H9 (cell line): ENCODE measurements around the gene HHAT. TPM values are rescaled to one million over a fixed set of nuclear protein-coding genes. Genes with fewer than 3 reads are reported as not detected.

Experiments
- DNase-seq: peaks from one replicate; pipeline ENCODE4 v3.0.0-alpha.2; 2017
- H2AFZ ChIP-seq: one replicate; pipeline ENCODE4 v1.6.1; 2013; ENCODE audit warnings: mild to moderate bottlenecking, low read length, control low read depth, moderate library complexity
- H2AK5ac ChIP-seq: 2 replicates; pipeline ENCODE4 v1.6.1; 2013; ENCODE audit warnings: low read length, control low read depth, mixed read lengths; ENCODE audit not compliant: insufficient read length
- H2BK120ac ChIP-seq: one replicate; pipeline ENCODE4 v1.6.1; 2013; ENCODE audit warnings: low read depth, mild to moderate bottlenecking, low read length, control low read depth, inconsistent platforms; ENCODE audit not compliant: poor library complexity, severe bottlenecking
- H2BK12ac ChIP-seq: 2 replicates; pipeline ENCODE4 v1.6.1; 2013; ENCODE audit warnings: low read length, control low read depth, mixed read lengths, low read depth; ENCODE audit not compliant: insufficient read length
- H2BK15ac ChIP-seq: 2 replicates; pipeline ENCODE4 v1.6.1; 2013; ENCODE audit warnings: low read depth, low read length, control low read depth
- H2BK20ac ChIP-seq: one replicate; pipeline ENCODE4 v1.6.1; 2013; ENCODE audit warnings: low read depth, mild to moderate bottlenecking, low read length, control low read depth, inconsistent platforms; ENCODE audit not compliant: poor library complexity, severe bottlenecking
- H2BK5ac ChIP-seq: 2 replicates; pipeline ENCODE4 v1.6.1; 2013; ENCODE audit warnings: low read length, control low read depth, mixed read lengths; ENCODE audit not compliant: insufficient read length
- H3K14ac ChIP-seq: 2 replicates; pipeline ENCODE4 v1.6.1; 2013; ENCODE audit warnings: low read length, control low read depth; ENCODE audit not compliant: insufficient read depth
- H3K18ac ChIP-seq: 2 replicates; pipeline ENCODE4 v1.6.1; 2013; ENCODE audit warnings: low read depth, mild to moderate bottlenecking, mixed read lengths, low read length, control low read depth; ENCODE audit not compliant: insufficient read length
- H3K23ac ChIP-seq: 2 replicates; pipeline ENCODE4 v1.6.1; 2013; ENCODE audit warnings: low read length, control low read depth, mixed read lengths, low read depth; ENCODE audit not compliant: insufficient read length
- H3K23me2 ChIP-seq: 2 replicates; pipeline ENCODE4 v1.6.1; 2013; ENCODE audit warnings: low read depth, mild to moderate bottlenecking, mixed read lengths, low read length, control low read depth; ENCODE audit not compliant: insufficient read length, poor library complexity, severe bottlenecking
- H3K27ac ChIP-seq: 2 replicates; pipeline ENCODE4 v1.5.1; 2013; ENCODE audit warnings: low read length, control low read depth, mixed read lengths, low read depth; ENCODE audit not compliant: insufficient read length
- H3K27me3 ChIP-seq: 2 replicates; pipeline ENCODE4 v1.6.1; 2013; ENCODE audit warnings: low read length, control low read depth, inconsistent platforms; ENCODE audit not compliant: insufficient read depth
- H3K4ac ChIP-seq: 2 replicates; pipeline ENCODE4 v1.6.1; 2013; ENCODE audit warnings: low read depth, mild to moderate bottlenecking, control low read depth, inconsistent platforms, low read length, moderate library complexity
- H3K4me1 ChIP-seq: 2 replicates; pipeline ENCODE4 v1.6.1; 2013; ENCODE audit warnings: low read length, control low read depth, inconsistent platforms; ENCODE audit not compliant: insufficient read depth
- H3K4me2 ChIP-seq: 2 replicates; pipeline ENCODE4 v1.6.1; 2013; ENCODE audit warnings: low read length, control low read depth, mixed read lengths; ENCODE audit not compliant: insufficient read length, insufficient read depth
- H3K56ac ChIP-seq: 2 replicates; pipeline ENCODE4 v1.6.1; 2013; ENCODE audit warnings: low read depth, mild to moderate bottlenecking, mixed read lengths, low read length, control low read depth; ENCODE audit not compliant: insufficient read length
- H3K79me1 ChIP-seq: 2 replicates; pipeline ENCODE4 v1.6.1; 2013; ENCODE audit warnings: low read depth, mild to moderate bottlenecking, moderate library complexity, low read length, control low read depth, inconsistent platforms; ENCODE audit not compliant: insufficient read depth, poor library complexity, severe bottlenecking
- H3K79me2 ChIP-seq: 2 replicates; pipeline ENCODE4 v1.6.1; 2013; ENCODE audit warnings: low read length, control low read depth, inconsistent platforms; ENCODE audit not compliant: insufficient read depth
- H3K9ac ChIP-seq: 2 replicates; pipeline ENCODE4 v1.6.1; 2013; ENCODE audit warnings: low read length, control low read depth, mixed read lengths; ENCODE audit not compliant: insufficient read length; ENCODE audit errors: extremely low read depth
- H3K9me3 ChIP-seq: one replicate; pipeline ENCODE4 v1.6.1; 2013; ENCODE audit warnings: low read depth, low read length, inconsistent platforms; ENCODE audit not compliant: control insufficient read depth
- H3T11ph ChIP-seq: one replicate; pipeline ENCODE4 v1.6.1; 2013; ENCODE audit warnings: mild to moderate bottlenecking, low read length, control low read depth, inconsistent platforms
- H4K20me1 ChIP-seq: one replicate; pipeline ENCODE4 v1.6.1; 2013; ENCODE audit not compliant: control insufficient read depth, insufficient read length, insufficient read depth
- H4K5ac ChIP-seq: 2 replicates; pipeline ENCODE4 v1.6.1; 2013; ENCODE audit warnings: low read depth, mild to moderate bottlenecking, mixed read lengths, low read length, control low read depth; ENCODE audit not compliant: insufficient read length
- H4K8ac ChIP-seq: replicated peaks from 2 replicates; pipeline ENCODE4 v1.6.1; 2013; ENCODE audit warnings: low read length, control low read depth, mixed read lengths, low read depth; ENCODE audit not compliant: insufficient read length
- H4K91ac ChIP-seq: 2 replicates; pipeline ENCODE4 v1.6.1; 2013; ENCODE audit warnings: low read depth, mild to moderate bottlenecking, moderate library complexity, mixed read lengths, low read length, control low read depth; ENCODE audit not compliant: insufficient read length
- H3K27ac Mint-ChIP-seq, 3 experiments: 2 replicates in 2 of 3; 3 replicates in 1 of 3; pipeline ENCODE4 v1.8.0; 2020 to 2021; ENCODE audit warnings: mixed read lengths in 3 of 3, mild to moderate bottlenecking in 1 of 3, moderate library complexity in 1 of 3
- H3K27me3 Mint-ChIP-seq: 2 replicates; pipeline ENCODE4 v1.8.0; 2021; ENCODE audit warnings: low read depth, mild to moderate bottlenecking, moderate library complexity, mixed read lengths
- H3K36me3 Mint-ChIP-seq, 3 experiments: 2 replicates in 2 of 3; 3 replicates in 1 of 3; pipeline ENCODE4 v1.8.0; 2020 to 2021; ENCODE audit warnings: low read depth in 3 of 3, mixed read lengths in 3 of 3; ENCODE audit not compliant: insufficient read depth in 1 of 3
- H3K4me1 Mint-ChIP-seq, 2 experiments: 2 replicates each; pipeline ENCODE4 v1.8.0; 2020; ENCODE audit warnings: mixed read lengths in 2 of 2
- H3K4me3 Mint-ChIP-seq, 2 experiments: 2 replicates in 1 of 2; 3 replicates in 1 of 2; pipeline ENCODE4 v1.8.0; 2020 to 2021; ENCODE audit warnings: mild to moderate bottlenecking in 2 of 2, mixed read lengths in 2 of 2, moderate library complexity in 1 of 2
- H3K9me3 Mint-ChIP-seq, 2 experiments: 2 replicates in 1 of 2; 3 replicates in 1 of 2; pipeline ENCODE4 v1.8.0; 2020; ENCODE audit warnings: mild to moderate bottlenecking in 2 of 2, mixed read lengths in 2 of 2, moderate library complexity in 1 of 2
- WGBS: extraction: QIAGEN DNeasy Blood & Tissue Kit; methylation state at CpG from one replicate; pipeline ENCODE4 v1.1.7; 2013; ENCODE audit warnings: missing lambda C conversion rate, low lambda C conversion rate, mixed read lengths; ENCODE audit not compliant: insufficient read length; ENCODE audit errors: extremely low coverage; 5-methylcytosine and 5-hydroxymethylcytosine counted together
- total RNA-seq: library from RNA; stranded (reverse); gene quantifications from 2 replicates; pipeline ENCODE4 v1.2.1, GENCODE V29; 2021
- TF ChIP-seq, protein P1 (sequence below): fragments of 200-600 bp; sonication (generic); conservative IDR thresholded peaks from 3 replicates; pipeline ENCODE4 v1.8.0; 2021; ENCODE audit warnings: antibody characterized with exemption, mild to moderate bottlenecking

The HHAT gene
- total RNA-seq, 1 experiment from 2014 or later = 0.48 TPM

DNA sequence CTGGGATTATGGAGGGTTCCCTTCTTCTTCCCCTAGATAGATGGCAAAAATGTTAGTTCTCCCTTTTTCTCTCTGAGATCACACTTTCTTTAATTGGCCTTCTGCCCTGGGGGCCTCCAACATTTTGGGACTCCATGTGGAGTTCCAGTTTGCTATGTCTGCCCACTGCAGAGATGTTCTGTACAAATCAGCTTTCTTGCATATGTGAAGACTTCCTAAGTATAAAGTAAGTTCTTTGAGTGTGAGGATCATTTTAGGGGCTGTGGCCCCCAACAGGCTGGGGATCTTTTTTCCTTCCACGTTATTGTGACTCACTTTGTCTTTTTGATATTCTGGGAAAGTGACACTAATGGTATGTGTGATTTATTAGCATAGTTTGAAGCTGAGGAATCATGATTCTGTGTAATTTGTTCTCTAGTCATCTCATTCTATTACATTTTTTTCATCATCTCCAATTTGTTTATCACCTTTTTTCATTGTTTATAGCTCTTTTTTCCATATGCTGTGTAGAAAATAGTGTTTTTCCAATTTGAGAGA lies 48.2 kb downstream of the HHAT start:
- H3K4me3 Mint-ChIP-seq = no peak overlapping the region
- H3K14ac ChIP-seq = no peak overlapping the region

More for the DNA sequence above, 48.2 kb downstream of the HHAT start:
- no peak overlapping the region for H4K8ac ChIP-seq
- no peak overlapping the region for H2BK5ac ChIP-seq
- H3K56ac ChIP-seq = no peak overlapping the region
- no peaks in the 10 kb centered on the region for H3K27me3 ChIP-seq
- peaks cover 24 to 36% of the 10 kb centered on the region in 2 experiments for H3K4me1 Mint-ChIP-seq
- H2BK15ac ChIP-seq = no peak overlapping the region
- no peak overlapping the region for H3K23ac ChIP-seq
- no peak overlapping the region for H3K27ac ChIP-seq
- TF ChIP-seq, protein P1, sequence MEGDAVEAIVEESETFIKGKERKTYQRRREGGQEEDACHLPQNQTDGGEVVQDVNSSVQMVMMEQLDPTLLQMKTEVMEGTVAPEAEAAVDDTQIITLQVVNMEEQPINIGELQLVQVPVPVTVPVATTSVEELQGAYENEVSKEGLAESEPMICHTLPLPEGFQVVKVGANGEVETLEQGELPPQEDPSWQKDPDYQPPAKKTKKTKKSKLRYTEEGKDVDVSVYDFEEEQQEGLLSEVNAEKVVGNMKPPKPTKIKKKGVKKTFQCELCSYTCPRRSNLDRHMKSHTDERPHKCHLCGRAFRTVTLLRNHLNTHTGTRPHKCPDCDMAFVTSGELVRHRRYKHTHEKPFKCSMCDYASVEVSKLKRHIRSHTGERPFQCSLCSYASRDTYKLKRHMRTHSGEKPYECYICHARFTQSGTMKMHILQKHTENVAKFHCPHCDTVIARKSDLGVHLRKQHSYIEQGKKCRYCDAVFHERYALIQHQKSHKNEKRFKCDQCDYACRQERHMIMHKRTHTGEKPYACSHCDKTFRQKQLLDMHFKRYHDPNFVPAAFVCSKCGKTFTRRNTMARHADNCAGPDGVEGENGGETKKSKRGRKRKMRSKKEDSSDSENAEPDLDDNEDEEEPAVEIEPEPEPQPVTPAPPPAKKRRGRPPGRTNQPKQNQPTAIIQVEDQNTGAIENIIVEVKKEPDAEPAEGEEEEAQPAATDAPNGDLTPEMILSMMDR = no peak
- no peak overlapping the region for H2BK120ac ChIP-seq
- WGBS = no CpG with 5 or more reads among the region's 1 CpG
- no peaks in the 10 kb centered on the region for H3K23me2 ChIP-seq
- H3K27ac Mint-ChIP-seq = no peak overlapping the region
- no peak overlapping the region for H3K18ac ChIP-seq
- H3K79me1 ChIP-seq = no peaks in the 10 kb centered on the region
- no peak overlapping the region for H3T11ph ChIP-seq
- no peak overlapping the region for H3K4ac ChIP-seq
- H2AFZ ChIP-seq = no peak overlapping the region
- no peak overlapping the region for H2BK20ac ChIP-seq
- no peaks in the 10 kb centered on the region for H3K9me3 Mint-ChIP-seq
- H3K9ac ChIP-seq = no peak overlapping the region
- H3K36me3 Mint-ChIP-seq = no peaks in the 10 kb centered on the region
- H4K20me1 ChIP-seq = no peaks in the 10 kb centered on the region
- no peaks in the 10 kb centered on the region for H3K9me3 ChIP-seq
- no peaks in the 10 kb centered on the region for H3K79me2 ChIP-seq
- no peak overlapping the region for H4K5ac ChIP-seq
- DNase-seq = no peak
- H3K4me1 ChIP-seq = peaks cover 7% of the 10 kb centered on the region; the same call in 1 of the 2 replicates
- H2AK5ac ChIP-seq = no peak overlapping the region
- H3K27me3 Mint-ChIP-seq = peaks cover 4% of the 10 kb centered on the region
- no peak overlapping the region for H2BK12ac ChIP-seq
- no peak overlapping the region for H3K4me2 ChIP-seq
- H4K91ac ChIP-seq = no peak overlapping the region
